HG03097 (cell line): ENCODE results near the gene MIER3.

Experiments
- ATAC-seq: cut with Tn5 transposase; IDR thresholded peaks from one replicate; pipeline ENCODE4 v1.9.1; 2021; ENCODE audit not compliant: unreplicated experiment, low FRiP score

The MIER3 gene

GRCh38 chr5:56900858-56901578 is 50.9 kb downstream of the MIER3 start:
- no peak for ATAC-seq

- no peak for ATAC-seq
These were observed 51.5 kb downstream of the MIER3 start for GRCh38 chr5:56900395-56900794.

GRCh38 chr5:56898213-56898612 is 53.7 kb downstream of the MIER3 start:
- ATAC-seq, result no peak

GRCh38 chr5:56896763-56897162 is 55.2 kb downstream of the MIER3 start:
- ATAC-seq, result no peak

GRCh38 chr5:56893251-56893951 is 58.5 kb downstream of the MIER3 start:
- no peak for ATAC-seq

GRCh38 chr5:56881571-56881970 is 70.4 kb downstream of the MIER3 start:
- no peak for ATAC-seq

- no peak for ATAC-seq
These were observed 75.6 kb downstream of the MIER3 start for GRCh38 chr5:56876327-56876726.

- no peak for ATAC-seq
These were observed 78.9 kb downstream of the MIER3 start for GRCh38 chr5:56873056-56873455.

GRCh38 chr5:56871777-56872176 is 80.1 kb downstream of the MIER3 start:
- no peak for ATAC-seq
